ENCODE results near the gene SLC51B. TPM values are rescaled to one million over a fixed set of nuclear protein-coding genes. Genes with fewer than 3 reads are reported as not detected.

SLC51B gene
- total RNA-seq, 3 donors from 2014 or later = not detected

GRCh38 chr15:65101411-65101890 is 56.3 kb downstream of the SLC51B start:
- Histone ChIP-seq H3K4me3 (no peak overlapping the region), H3K4me1 (no peaks in the 10 kb centered on the region), H3K27ac (peak overlapping the region in 1 of 2 donors; percentile 40), H3K9me3 (no peaks in the 10 kb centered on the region), H3K36me3 (peaks cover 5% of the 10 kb centered on the region), H3K27me3 (no peaks in the 10 kb centered on the region)
- TF ChIP-seq POLR2A (IDR thresholded peaks at IDR 0.05) (no peak), CTCF (IDR thresholded peaks at IDR 0.05) (peak; percentile 36 to 75 (median 70))
- intact Hi-C loops (cut with DNase I; ENCODE audit: low total_unique reads) = no loop called here
- no peak for DNase-seq (ENCODE audit: low spot score in 2 of 2)

- DNase-seq (ENCODE audit: low spot score in 2 of 2) = no peak
- Histone ChIP-seq H3K4me1 (no peaks in the 10 kb centered on the region), H3K27me3 (no peaks in the 10 kb centered on the region), H3K27ac (peak overlapping the region in 1 of 2 donors; percentile 40), H3K36me3 (peaks cover 5% of the 10 kb centered on the region), H3K9me3 (no peaks in the 10 kb centered on the region), H3K4me3 (no peak overlapping the region)
- no peak for TF ChIP-seq POLR2AphosphoS5 (IDR thresholded peaks at IDR 0.05)
- no peak for TF ChIP-seq CTCF (IDR thresholded peaks at IDR 0.05)
- TF ChIP-seq POLR2A (IDR thresholded peaks at IDR 0.05) = no peak
- intact Hi-C loops (cut with DNase I; ENCODE audit: low total_unique reads) = no loop called here
Observed at GRCh38 chr15:65101891-65102708, 56.9 kb downstream of the SLC51B start.

GRCh38 chr15:65102912-65103311 is 57.7 kb downstream of the SLC51B start:
- Histone ChIP-seq H3K4me3 (no peak overlapping the region), H3K27me3 (no peaks in the 10 kb centered on the region), H3K36me3 (peaks cover 5% of the 10 kb centered on the region), H3K27ac (no peak overlapping the region), H3K9me3 (no peaks in the 10 kb centered on the region), H3K4me1 (no peaks in the 10 kb centered on the region)
- no peak for TF ChIP-seq CTCF (IDR thresholded peaks at IDR 0.05)
- TF ChIP-seq POLR2A (IDR thresholded peaks at IDR 0.05) = no peak
- TF ChIP-seq POLR2AphosphoS5 (IDR thresholded peaks at IDR 0.05) = no peak
- intact Hi-C loops (cut with DNase I; ENCODE audit: low total_unique reads) = no loop called here
- no peak for DNase-seq (ENCODE audit: low spot score in 2 of 2)

Other genes starting within 250 kb of the SLC51B start
- 1 to 10 TPM in 1 of 3 donors, under 1 TPM in 2; 0.44 to 1.3 (median 0.66) TPM for gene PIF1, start 219.7 kb upstream of the SLC51B start, total RNA-seq
- gene PLEKHO2, start 203.5 kb upstream of the SLC51B start, total RNA-seq = 10 to 100 TPM; 21.1 to 33.3 (median 26.5) TPM
- gene ANKDD1A, start 133.5 kb upstream of the SLC51B start, total RNA-seq = 1 to 10 TPM; 3.2 to 7.8 (median 7.2) TPM
- 100 to 1,000 TPM in 1 of 3 donors, 10 to 100 TPM in 2; 91.5 to 109 (median 92.8) TPM for gene SPG21, start 55.5 kb upstream of the SLC51B start, total RNA-seq
- gene MTFMT, start 15.7 kb upstream of the SLC51B start, total RNA-seq = 10 to 100 TPM; 23.7 to 28.5 (median 28.4) TPM
- 10 to 100 TPM; 12.6 to 20.6 (median 20.3) TPM for gene RASL12, start 22.6 kb downstream of the SLC51B start, total RNA-seq
- under 1 TPM in 2 of 3 donors, not detected in 1; 0.15 to 0.33 TPM for gene KBTBD13, start 31.4 kb downstream of the SLC51B start, total RNA-seq
- 1 to 10 TPM; 3.7 to 10.0 (median 7.2) TPM for gene UBAP1L, start 69.8 kb downstream of the SLC51B start, total RNA-seq
- 10 to 100 TPM; 21.6 to 26.7 (median 24.4) TPM for gene PDCD7, start 88.4 kb downstream of the SLC51B start, total RNA-seq
- 10 to 100 TPM; 47.5 to 71.9 (median 51.8) TPM for gene CLPX, start 140.0 kb downstream of the SLC51B start, total RNA-seq
- gene CILP, start 166.1 kb downstream of the SLC51B start, total RNA-seq = 100 to 1,000 TPM in 1 of 3 donors, 10 to 100 TPM in 1, 1 to 10 TPM in 1; 5.2 to 203 (median 24.6) TPM
- gene PARP16, start 241.5 kb downstream of the SLC51B start, total RNA-seq = 10 to 100 TPM in 2 of 3 donors, 1 to 10 TPM in 1; 8.5 to 14.9 (median 10.6) TPM